OCI-LY3 (cell line): Measurements from ENCODE around the gene POU2F2.

Source experiments
- CTCF ChIP-seq: fragments of 200-600, 300-600 bp; sonication (generic); IDR thresholded peaks from 2 replicates; pipeline ENCODE4 v1.5.1; 2014; ENCODE audit warnings: antibody characterized with exemption, low read length, low read depth
- EZH2phosphoT487 ChIP-seq: fragments of 200-600 bp; shearing (Covaris generic); IDR thresholded peaks from 2 replicates; pipeline ENCODE4 v1.6.1; 2018; ENCODE audit warnings: antibody characterized with exemption, mixed run types, low read depth

GRCh38 chr19:42042455-42043170 is 89.6 kb downstream of the POU2F2 start:
- TF ChIP-seq CTCF: no peak
- no peak for TF ChIP-seq EZH2phosphoT487
